ENCODE results near the gene TIMM10B. TPM values are rescaled to one million over a fixed set of nuclear protein-coding genes. Genes with fewer than 3 reads are reported as not detected.
A peak's percentile ranks its signal among the peaks of the same experiment; 100 is the strongest.

TIMM10B gene
- total and polyA plus RNA-seq, 11 donors, result 9.5 to 26.9 (median 16.1) TPM

- Histone ChIP-seq H3K4me1 (no peaks in the 10 kb centered on the region), H3K36me3 (peaks cover 0 to 97% (median 82%) of the 10 kb centered on the region in 9 donors), H3K27me3 (no peaks in the 10 kb centered on the region), H3K4me3 (no peak overlapping the region), H3K9me3 (no peaks in the 10 kb centered on the region), H3K27ac (no peak overlapping the region)
- TF ChIP-seq CTCF (IDR thresholded peaks at IDR 0.05), result no peak
- no peak for TF ChIP-seq POLR2A (IDR thresholded peaks at IDR 0.05)
- WGBS, 4 donors, result 86 to 92% (median 89%) methylated on average over 2 of the region's 2 CpGs
- intact Hi-C loops (cut with DNase I), result no loop called here
- DNase-seq, result no peak
- ATAC-seq, result no peak
Measured at GRCh38 chr11:6458352-6459098, 22.8 kb upstream of the TIMM10B start.

- DNase-seq (no peak), ATAC-seq (no peak)
- Histone ChIP-seq H3K4me1 (no peaks in the 10 kb centered on the region), H3K4me3 (no peak overlapping the region), H3K36me3 (peaks cover 0 to 97% (median 82%) of the 10 kb centered on the region in 9 donors), H3K27me3 (no peaks in the 10 kb centered on the region), H3K27ac (no peak overlapping the region), H3K9me3 (no peaks in the 10 kb centered on the region)
- 88 to 97% (median 95%) methylated on average over 1 of the region's 1 CpG for WGBS, 4 donors
- TF ChIP-seq CTCF (IDR thresholded peaks at IDR 0.05), result no peak
- no peak for TF ChIP-seq POLR2A (IDR thresholded peaks at IDR 0.05)
- intact Hi-C loops (cut with DNase I), result no loop called here
Measured at GRCh38 chr11:6459099-6459450, 22.2 kb upstream of the TIMM10B start.

GRCh38 chr11:6468712-6469495 lies 12.4 kb upstream of the TIMM10B start:
- intact Hi-C loops (cut with DNase I), result no loop called here
- Histone ChIP-seq H3K4me1 (peaks cover 0 to 28% (median 15%) of the 10 kb centered on the region in 12 donors), H3K27ac (peak overlapping the region in 11 of 12 donors; percentile 20 to 63 (median 56)), H3K36me3 (peaks cover 0 to 30% (median 17%) of the 10 kb centered on the region in 9 donors), H3K4me3 (no peak overlapping the region), H3K27me3 (no peaks in the 10 kb centered on the region), H3K9me3 (no peaks in the 10 kb centered on the region)
- DNase-seq (peak; percentile 91 to 94 (median 92)), ATAC-seq (peak; percentile 82 to 95 (median 89))
- TF ChIP-seq POLR2A (IDR thresholded peaks at IDR 0.05) (peak in 1 of 2 donors; percentile 32), CTCF (IDR thresholded peaks at IDR 0.05) (no peak)
- WGBS, 4 donors, result 22 to 33% (median 25%) methylated on average over 6 of the region's 6 CpGs

GRCh38 chr11:6469599-6469998 lies 11.7 kb upstream of the TIMM10B start:
- Histone ChIP-seq H3K27ac (peak overlapping the region in 11 of 12 donors; percentile 20 to 63 (median 49)), H3K36me3 (peaks cover 0 to 23% (median 10%) of the 10 kb centered on the region in 9 donors), H3K9me3 (no peaks in the 10 kb centered on the region), H3K27me3 (no peaks in the 10 kb centered on the region), H3K4me1 (peaks cover 0 to 35% (median 19%) of the 10 kb centered on the region in 12 donors), H3K4me3 (no peak overlapping the region)
- WGBS, 4 donors, result 87 to 98% (median 96%) methylated on average over 1 of the region's 1 CpG
- intact Hi-C loops (cut with DNase I), result no loop called here
- TF ChIP-seq CTCF (IDR thresholded peaks at IDR 0.05) (no peak), POLR2A (IDR thresholded peaks at IDR 0.05) (no peak)
- no peak for DNase-seq
- no peak for ATAC-seq

Data from heart left ventricle (tissue), 16 donors.